GM19438 (cell line): ENCODE measurements around the gene PPL.
"Not testable (repeated sequence)": the region's sequence is repeated elsewhere in the genome, so short reads cannot be mapped to it uniquely, and the experiment has no call there.

Experiments used
- ATAC-seq: cut with Tn5 transposase; IDR thresholded peaks from one replicate; pipeline ENCODE4 v1.9.1; 2021; ENCODE audit warnings: low read depth; ENCODE audit not compliant: unreplicated experiment

Gene PPL

GRCh38 chr16:4913130-4913773 lies 23.7 kb downstream of the PPL start:
- ATAC-seq = no peak

- no peak for ATAC-seq
Observed at GRCh38 chr16:4911970-4912386, 25.0 kb downstream of the PPL start.

GRCh38 chr16:4910828-4911227 lies 26.1 kb downstream of the PPL start:
- ATAC-seq = no peak

GRCh38 chr16:4909825-4910224 lies 27.1 kb downstream of the PPL start:
- no peak for ATAC-seq

GRCh38 chr16:4908854-4909401 lies 28.0 kb downstream of the PPL start:
- ATAC-seq = no peak

GRCh38 chr16:4904942-4905615 lies 31.9 kb downstream of the PPL start:
- no peak for ATAC-seq

- no peak for ATAC-seq
Observed at GRCh38 chr16:4904108-4904941, 32.6 kb downstream of the PPL start.

- no peak for ATAC-seq
Observed at GRCh38 chr16:4902038-4902437, 34.9 kb downstream of the PPL start.

- no peak for ATAC-seq
Observed at GRCh38 chr16:4900750-4901149, 36.2 kb downstream of the PPL start.

- ATAC-seq = no peak
Observed at GRCh38 chr16:4900036-4900435, 36.9 kb downstream of the PPL start.

- no peak for ATAC-seq
Observed at GRCh38 chr16:4899474-4899846, 37.5 kb downstream of the PPL start.

GRCh38 chr16:4898811-4899473 lies 38.0 kb downstream of the PPL start:
- no peak for ATAC-seq

- no peak for ATAC-seq
Observed at GRCh38 chr16:4897328-4897727, 39.6 kb downstream of the PPL start.

GRCh38 chr16:4896761-4897160 lies 40.2 kb downstream of the PPL start:
- not testable (repeated sequence) for ATAC-seq

GRCh38 chr16:4895366-4895765 lies 41.6 kb downstream of the PPL start:
- no peak for ATAC-seq

- no peak for ATAC-seq
Observed at GRCh38 chr16:4894276-4895150, 42.4 kb downstream of the PPL start.

- no peak for ATAC-seq
Observed at GRCh38 chr16:4893103-4893862, 43.7 kb downstream of the PPL start.

- no peak for ATAC-seq
Observed at GRCh38 chr16:4892361-4893102, 44.4 kb downstream of the PPL start.

- ATAC-seq = no peak
Observed at GRCh38 chr16:4891886-4892216, 45.1 kb downstream of the PPL start.
